T-helper 22 cell (primary cell): ENCODE data around the gene CIDEB.

Source experiments
- DNase-seq: peaks from one replicate; pipeline ENCODE4 v3.0.0-alpha.2; 2020; ENCODE audit warnings: low read depth

The CIDEB gene

GRCh38 chr14:24290746-24291145, 17.0 kb downstream of the CIDEB start:
- no peak for DNase-seq

- DNase-seq = no peak
Observed at GRCh38 chr14:24289649-24290280, 18.0 kb downstream of the CIDEB start.

- DNase-seq = no peak
Observed at GRCh38 chr14:24286996-24287395, 20.8 kb downstream of the CIDEB start.

GRCh38 chr14:24285351-24285750, 22.4 kb downstream of the CIDEB start:
- DNase-seq = no peak

- no peak for DNase-seq
Observed at GRCh38 chr14:24284501-24285035, 23.2 kb downstream of the CIDEB start.

- DNase-seq = no peak
Observed at GRCh38 chr14:24283796-24284460, 23.8 kb downstream of the CIDEB start.

GRCh38 chr14:24282736-24283135, 25.0 kb downstream of the CIDEB start:
- DNase-seq = no peak

GRCh38 chr14:24281636-24282035, 26.1 kb downstream of the CIDEB start:
- no peak for DNase-seq

- no peak for DNase-seq
Observed at GRCh38 chr14:24280797-24281460, 26.8 kb downstream of the CIDEB start.

- DNase-seq = peak; percentile 41
Observed at GRCh38 chr14:24279301-24280186, 28.2 kb downstream of the CIDEB start.

- no peak for DNase-seq
Observed at GRCh38 chr14:24278424-24278823, 29.4 kb downstream of the CIDEB start.

GRCh38 chr14:24277606-24278321, 30.0 kb downstream of the CIDEB start:
- no peak for DNase-seq

GRCh38 chr14:24277071-24277470, 30.7 kb downstream of the CIDEB start:
- no peak for DNase-seq

- peak; percentile 14 for DNase-seq
Observed at GRCh38 chr14:24274101-24274543, 33.7 kb downstream of the CIDEB start.

- no peak for DNase-seq
Observed at GRCh38 chr14:24273422-24273998, 34.3 kb downstream of the CIDEB start.

GRCh38 chr14:24272467-24272866, 35.3 kb downstream of the CIDEB start:
- DNase-seq = no peak

- DNase-seq = no peak
Observed at GRCh38 chr14:24271834-24272263, 35.9 kb downstream of the CIDEB start.

- peak; percentile 87 for DNase-seq
Observed at GRCh38 chr14:24271134-24271833, 36.5 kb downstream of the CIDEB start, which contains the start of gene RABGGTA. Gene RABGGTA (minus strand): TSS chr14:24271597. CDS start chr14:24271115, 482 bp downstream.

GRCh38 chr14:24270537-24271133, 37.1 kb downstream of the CIDEB start:
- DNase-seq = no peak
